Measurements from ENCODE around the gene PPP1R1B. TPM values are rescaled to one million over a fixed set of nuclear protein-coding genes. Genes with fewer than 3 reads are reported as not detected.

PPP1R1B gene
- total RNA-seq, 1 experiment from 2014 or later: not detected

DNA sequence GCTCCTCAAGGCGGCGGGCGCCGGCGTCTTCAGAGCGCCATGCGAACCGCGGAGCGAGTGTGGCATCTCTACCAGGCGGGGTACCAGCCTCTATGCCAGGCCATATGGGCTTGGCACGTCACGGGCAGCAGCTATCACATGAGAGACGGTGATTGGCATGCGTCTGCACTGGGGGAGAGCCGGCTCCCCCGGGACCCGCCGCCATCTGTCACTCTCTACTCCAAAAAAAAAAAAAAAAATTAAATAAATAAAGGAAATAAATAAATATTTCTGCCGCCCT lies 19.0 kb upstream of the PPP1R1B start, which contains the start of gene NEUROD2:
Gene NEUROD2, minus strand, starts transcription at position 70 of the 280 bp plus-strand sequence. CDS start 1,321 bp downstream, outside the sequence.
- Histone ChIP-seq H3K27me3 (peaks cover 60% of the 10 kb centered on the region), H3K9me3 (no peaks in the 10 kb centered on the region), H3K4me3 (peak within 1 kb of the TSS; percentile 9; the same call in 1 of the 2 replicates), H3K36me3 (no peaks in the 10 kb centered on the region)
- no peak for DNase-seq

DNA sequence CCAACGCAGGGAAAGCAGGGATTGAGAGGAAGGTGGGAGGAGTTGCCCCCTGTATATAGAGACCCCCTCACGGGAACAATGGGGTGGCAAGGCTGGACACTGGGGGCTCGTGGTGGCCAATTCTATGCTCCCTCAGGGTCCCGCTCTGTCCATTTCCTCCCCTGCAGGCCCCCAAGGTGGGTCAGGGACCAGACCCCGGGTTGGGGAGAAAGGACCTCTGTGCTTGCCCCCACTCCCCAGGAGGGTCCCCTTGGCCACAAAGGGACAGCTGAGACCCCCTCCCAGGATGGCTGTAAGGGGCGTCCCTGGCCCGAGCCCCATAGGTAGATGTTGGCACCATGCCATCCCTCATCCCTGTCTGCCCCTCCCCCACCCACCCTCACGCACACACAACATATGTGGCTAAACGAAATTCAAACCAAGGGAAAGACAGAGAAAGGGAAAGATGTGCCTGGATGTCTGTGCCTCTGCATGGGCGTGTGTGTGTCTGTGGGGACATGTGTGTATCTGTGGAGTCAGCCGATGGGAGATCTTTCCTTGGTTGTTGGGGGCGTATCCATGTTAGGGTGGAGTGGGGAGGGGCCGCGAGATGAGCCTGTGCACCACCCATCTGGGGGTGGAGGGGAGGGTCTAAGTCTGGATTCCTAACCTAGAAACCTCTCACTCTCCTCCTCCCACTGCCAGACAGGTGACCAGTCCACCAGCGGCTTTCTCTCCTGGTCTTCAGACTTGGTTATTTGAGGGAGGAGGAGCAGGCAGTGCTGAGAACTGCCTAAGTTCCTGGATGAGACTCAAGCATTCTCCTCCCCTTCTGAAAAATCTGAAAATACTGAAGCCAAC lies 18.4 kb upstream of the PPP1R1B start:
- no peak overlapping the region for H3K4me3 ChIP-seq
- H3K27me3 ChIP-seq: peaks cover 54% of the 10 kb centered on the region
- DNase-seq: no peak
- H3K36me3 ChIP-seq: no peaks in the 10 kb centered on the region
- no peaks in the 10 kb centered on the region for H3K9me3 ChIP-seq

DNA sequence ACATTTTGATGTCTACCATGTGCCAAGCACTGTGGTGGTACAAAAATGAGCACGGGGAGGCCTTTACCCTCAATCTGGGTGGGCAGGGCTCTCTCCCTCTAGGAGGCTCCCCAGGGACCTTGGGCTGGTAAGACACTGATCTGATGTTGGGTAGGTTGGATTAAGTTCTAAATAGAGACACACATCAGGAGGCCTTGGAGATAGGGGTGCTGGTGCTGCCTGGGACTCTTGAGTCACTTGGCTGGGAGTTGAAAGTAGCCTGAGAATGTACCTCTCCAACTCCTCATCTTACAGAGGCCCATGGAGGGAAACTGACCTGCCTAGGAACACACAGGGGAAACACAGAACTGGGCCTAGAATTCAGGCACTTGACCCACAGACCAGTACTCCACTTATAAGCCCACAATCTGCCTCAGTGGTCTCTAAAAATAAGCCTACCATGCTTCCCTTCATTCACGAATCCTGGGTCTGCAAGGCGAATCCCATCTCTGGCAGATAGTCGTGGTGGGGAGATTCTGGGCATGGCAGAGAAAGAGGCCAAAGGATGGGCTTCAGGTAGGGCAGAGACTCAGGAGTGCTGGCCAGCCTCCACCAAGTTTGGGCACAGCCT lies 17.2 kb upstream of the PPP1R1B start:
- peaks cover 44% of the 10 kb centered on the region for H3K27me3 ChIP-seq
- no peak for DNase-seq
- no peaks in the 10 kb centered on the region for H3K36me3 ChIP-seq
- H3K4me3 ChIP-seq: no peak overlapping the region
- H3K9me3 ChIP-seq: no peaks in the 10 kb centered on the region

DNA sequence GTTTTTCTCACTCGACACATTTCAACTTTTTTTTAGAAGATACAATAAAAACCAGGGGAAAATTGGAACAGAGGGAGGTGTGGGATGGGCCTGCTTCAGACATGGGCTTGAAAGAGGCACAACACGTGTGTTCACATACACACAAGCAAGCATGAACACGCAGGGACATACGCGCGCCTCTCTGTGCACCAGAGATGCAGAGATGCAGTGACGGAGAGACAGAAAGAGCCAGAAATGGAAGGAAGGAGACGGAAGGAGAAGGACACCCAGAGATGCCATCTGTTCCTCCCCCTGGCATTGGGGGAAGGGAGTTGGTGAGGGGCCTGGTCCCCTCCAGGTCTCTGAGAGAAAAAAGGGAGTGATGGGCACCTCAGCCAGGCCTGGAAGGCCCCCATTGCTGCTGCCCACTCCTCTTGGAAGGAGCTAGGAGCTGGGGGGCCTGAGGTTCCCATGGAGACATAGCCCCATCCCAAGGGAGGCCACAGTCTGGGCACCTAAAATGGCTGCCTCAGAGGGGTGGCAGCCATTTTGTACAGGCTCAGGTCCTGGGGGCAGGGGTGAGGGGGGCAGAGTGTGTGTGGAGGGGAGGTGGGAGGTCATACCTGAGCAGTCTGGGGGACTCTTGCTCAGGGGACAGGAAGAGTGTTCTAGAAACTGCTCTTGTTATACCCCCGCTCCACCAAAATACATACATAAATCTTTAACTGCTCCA lies 15.2 kb upstream of the PPP1R1B start:
- Histone ChIP-seq H3K36me3 (no peaks in the 10 kb centered on the region), H3K27me3 (peaks cover 24% of the 10 kb centered on the region), H3K9me3 (no peaks in the 10 kb centered on the region), H3K4me3 (no peak overlapping the region)
- no peak for DNase-seq

DNA sequence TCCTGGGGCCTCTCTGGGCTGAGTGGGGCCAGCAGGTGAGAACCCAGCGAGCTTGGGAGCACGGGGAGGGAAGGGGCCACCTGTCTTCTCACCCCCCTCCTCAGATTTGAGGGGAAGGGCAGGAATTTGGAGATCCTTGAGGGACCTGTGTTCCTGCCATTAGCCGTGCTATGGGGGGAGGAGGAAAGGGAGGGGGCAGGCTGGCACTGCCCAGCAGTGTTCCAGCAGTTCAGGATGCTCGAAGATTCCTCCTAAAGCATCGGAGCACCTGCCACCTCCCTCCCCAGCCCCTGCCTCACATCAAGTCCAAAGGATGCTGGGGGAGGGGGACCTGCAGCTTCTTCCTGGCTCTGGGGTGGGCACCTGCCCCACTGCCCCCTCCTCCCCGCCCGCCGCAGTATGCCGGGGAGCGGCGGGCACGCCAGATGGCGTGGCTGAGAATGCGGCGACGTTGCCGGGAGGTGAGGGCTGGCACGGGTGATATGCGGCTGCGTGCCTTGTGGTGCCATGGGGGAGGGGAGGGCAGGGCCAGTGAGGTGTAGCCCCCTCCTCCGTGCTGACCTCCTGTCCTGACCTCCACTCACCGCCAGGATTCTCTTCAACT lies 14.4 kb upstream of the PPP1R1B start:
- no peak for DNase-seq
- Histone ChIP-seq H3K9me3 (no peaks in the 10 kb centered on the region), H3K4me3 (no peak overlapping the region), H3K27me3 (peaks cover 16% of the 10 kb centered on the region), H3K36me3 (no peaks in the 10 kb centered on the region)

DNA sequence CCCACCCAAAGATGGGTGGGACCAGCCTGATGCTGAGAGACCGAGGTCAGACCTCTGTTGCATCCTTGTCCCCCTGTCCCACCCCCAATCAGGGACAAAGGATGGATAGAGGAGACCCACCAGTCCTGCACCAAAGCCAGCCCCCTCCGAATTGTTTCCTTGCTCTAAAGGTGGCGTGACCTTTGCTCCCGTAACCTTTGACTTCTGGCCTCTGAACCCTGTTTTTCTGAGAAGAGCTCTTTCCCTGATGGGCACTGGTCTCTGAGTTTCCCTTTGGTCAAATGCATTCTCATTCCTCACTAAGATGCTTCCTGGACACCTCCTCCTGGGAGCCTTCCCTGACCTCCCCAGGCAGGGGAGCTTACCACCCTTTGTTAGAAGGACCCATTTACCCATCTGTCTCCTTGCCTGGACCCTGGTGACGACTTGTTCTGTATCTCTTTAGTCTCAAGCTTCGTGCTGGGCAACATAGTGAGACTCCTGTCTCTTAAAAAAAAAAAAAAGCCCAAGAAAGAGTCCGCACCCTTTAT lies 13.8 kb upstream of the PPP1R1B start:
- H3K36me3 ChIP-seq: no peaks in the 10 kb centered on the region
- peaks cover 10% of the 10 kb centered on the region for H3K27me3 ChIP-seq
- DNase-seq: no peak
- H3K9me3 ChIP-seq: no peaks in the 10 kb centered on the region
- no peak overlapping the region for H3K4me3 ChIP-seq

DNA sequence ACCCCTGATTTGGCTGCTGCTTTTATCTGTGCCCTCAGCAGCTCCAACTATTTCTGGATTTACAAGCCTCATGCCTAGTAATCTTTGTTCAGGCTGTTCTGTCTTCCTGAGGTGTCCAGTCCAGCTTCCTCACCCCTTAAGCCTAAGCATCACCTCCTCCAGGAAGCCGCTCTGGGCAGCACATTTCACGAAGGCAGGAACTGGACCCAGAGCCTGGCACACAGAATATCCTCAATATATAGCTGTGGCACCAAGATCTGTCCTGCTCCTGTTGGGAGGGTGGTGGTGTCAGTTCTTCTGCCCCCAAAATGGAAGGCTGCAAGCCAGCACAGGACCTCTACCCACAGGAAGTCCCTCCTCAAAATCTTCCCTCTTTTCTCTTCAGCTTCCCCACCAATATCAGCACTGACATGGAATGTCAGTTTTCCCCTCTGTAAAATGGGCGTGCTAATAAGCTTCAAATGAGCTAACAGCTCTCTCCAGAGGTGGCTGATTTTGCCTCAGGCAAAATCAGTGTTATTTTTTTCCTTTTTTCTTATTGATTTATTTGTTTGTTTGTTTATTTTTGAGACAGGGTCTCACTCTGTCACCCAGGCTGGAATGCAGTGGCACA lies 12.1 kb upstream of the PPP1R1B start:
- Histone ChIP-seq H3K9me3 (no peaks in the 10 kb centered on the region), H3K27me3 (no peaks in the 10 kb centered on the region), H3K36me3 (no peaks in the 10 kb centered on the region), H3K4me3 (no peak overlapping the region)
- no peak for DNase-seq

DNA sequence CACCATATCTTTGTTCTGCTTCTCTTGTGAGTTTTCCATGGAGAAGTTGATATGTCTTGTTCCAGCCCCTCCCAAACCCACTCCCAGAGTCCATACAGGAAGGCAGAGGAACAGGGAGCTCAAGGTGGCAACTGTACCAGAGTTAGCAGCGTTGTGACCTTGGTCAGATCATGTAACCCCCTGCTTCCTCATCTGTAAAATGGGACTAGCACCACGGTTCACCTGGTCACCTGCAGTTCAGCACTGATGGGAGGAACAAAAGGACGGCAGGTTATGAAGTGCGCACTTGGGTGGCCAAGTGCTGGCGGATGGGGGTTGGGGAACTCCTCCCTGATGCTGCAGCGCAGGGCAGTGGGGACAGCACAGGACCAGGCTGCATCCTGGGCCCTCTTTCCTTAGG lies 11.3 kb upstream of the PPP1R1B start:
- no peaks in the 10 kb centered on the region for H3K27me3 ChIP-seq
- no peaks in the 10 kb centered on the region for H3K9me3 ChIP-seq
- DNase-seq: no peak
- no peaks in the 10 kb centered on the region for H3K36me3 ChIP-seq
- no peak overlapping the region for H3K4me3 ChIP-seq

DNA sequence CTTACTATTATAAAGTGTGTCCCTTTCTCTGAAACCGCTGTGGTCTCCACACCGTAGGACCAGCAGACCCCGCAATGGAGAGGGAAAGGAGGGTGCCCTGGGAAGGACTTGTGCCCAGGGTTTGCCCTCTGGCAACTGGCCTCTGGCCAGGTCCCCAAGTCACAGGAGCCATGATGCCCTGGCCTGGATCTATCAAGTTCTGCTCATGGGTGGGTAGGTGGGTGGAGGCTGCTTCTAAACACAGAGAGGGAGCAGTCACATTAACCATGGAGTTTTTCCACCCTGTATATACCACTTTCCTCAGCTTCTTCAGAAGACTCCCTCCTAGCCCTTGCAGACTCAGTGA lies 9.7 kb upstream of the PPP1R1B start:
- H3K27me3 ChIP-seq: 0 out of 2 replicates have a peak, but pooled peaks cover 3% of the 10 kb centered on the region
- DNase-seq: no peak
- H3K4me3 ChIP-seq: no peak overlapping the region; the same call in 1 of the 2 replicates
- no peaks in the 10 kb centered on the region for H3K36me3 ChIP-seq
- no peaks in the 10 kb centered on the region for H3K9me3 ChIP-seq

DNA sequence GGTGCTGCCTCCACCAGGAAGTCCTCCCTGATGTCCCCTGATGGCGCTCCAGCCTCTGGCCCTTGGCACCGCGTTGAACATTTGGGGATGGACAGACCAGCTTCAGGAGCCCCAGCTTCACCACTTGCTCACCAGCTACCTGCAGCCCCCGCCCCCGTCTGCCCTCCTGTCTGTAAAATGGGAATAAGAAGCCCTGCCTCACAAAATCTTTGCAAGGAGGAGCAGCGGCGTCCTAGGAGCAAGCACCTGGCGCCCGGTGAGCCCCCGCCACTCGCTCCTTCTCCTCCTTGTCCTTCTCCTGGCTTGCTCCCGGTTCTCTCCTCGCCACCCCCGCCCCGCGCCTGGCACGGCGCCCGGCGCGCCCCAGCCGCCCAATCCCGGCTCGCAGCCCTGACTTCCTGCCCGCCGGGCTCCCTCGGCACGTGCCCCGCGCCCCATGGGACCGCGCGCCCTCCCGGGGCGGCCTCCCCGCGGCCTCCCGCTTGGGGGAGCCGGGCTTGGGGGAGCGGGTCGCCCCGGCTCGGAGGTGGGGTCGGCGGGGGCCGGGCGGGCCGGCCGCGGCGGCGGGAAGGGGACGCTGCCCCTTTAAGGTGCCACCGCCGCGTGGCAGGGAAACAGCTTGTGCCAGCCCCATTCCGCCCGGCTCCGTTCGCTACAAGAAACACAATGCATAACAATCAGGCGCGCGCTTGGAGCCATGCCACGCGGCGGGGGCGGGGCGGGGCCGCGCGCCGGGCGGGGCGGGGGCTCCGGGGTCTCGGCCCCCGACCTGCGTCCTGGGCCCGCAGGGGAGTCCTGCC lies 9.1 kb upstream of the PPP1R1B start:
- Histone ChIP-seq H3K27me3 (0 out of 2 replicates have a peak, but pooled peaks cover 3% of the 10 kb centered on the region), H3K9me3 (no peaks in the 10 kb centered on the region), H3K36me3 (no peaks in the 10 kb centered on the region; the same call in 1 of the 2 replicates), H3K4me3 (peak overlapping the region; percentile 52)
- DNase-seq: peak; percentile 84

DNA sequence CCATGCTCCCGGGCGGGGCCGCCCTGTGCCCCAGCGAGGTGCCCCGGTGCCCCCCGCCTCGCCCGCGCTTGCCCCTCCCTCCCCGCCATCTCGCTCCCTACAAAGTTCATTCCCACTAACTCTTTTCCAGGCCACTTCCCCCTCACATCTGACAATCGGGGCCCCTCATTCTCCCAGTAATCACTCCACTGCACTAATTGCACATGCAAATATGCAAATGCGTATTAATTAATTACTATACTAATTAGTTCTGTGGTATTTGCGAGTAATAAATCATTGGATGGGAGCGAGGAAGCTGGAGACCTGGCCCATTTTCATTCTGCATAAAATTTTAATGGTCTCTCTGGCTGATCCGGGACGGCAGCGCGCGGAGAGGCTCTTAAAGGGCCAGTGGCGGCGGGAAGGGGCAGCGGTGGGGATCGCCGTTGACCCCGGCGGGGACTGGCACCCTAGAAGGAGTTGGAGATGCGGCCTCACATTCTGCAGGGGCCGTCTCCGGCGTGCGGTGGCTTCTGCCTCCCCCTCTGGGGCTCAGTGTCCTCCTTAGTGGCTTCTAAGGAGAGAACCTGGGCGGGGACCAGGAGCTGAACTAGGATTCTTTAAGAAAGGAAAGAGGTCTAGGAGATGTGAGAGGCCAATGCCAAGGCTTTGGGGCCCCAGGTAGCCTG lies 8.4 kb upstream of the PPP1R1B start:
- no peak for DNase-seq
- Histone ChIP-seq H3K4me3 (peak overlapping the region; percentile 52), H3K27me3 (0 out of 2 replicates have a peak, but pooled peaks cover 3% of the 10 kb centered on the region), H3K9me3 (no peaks in the 10 kb centered on the region), H3K36me3 (no peaks in the 10 kb centered on the region; the same call in 1 of the 2 replicates)

DNA sequence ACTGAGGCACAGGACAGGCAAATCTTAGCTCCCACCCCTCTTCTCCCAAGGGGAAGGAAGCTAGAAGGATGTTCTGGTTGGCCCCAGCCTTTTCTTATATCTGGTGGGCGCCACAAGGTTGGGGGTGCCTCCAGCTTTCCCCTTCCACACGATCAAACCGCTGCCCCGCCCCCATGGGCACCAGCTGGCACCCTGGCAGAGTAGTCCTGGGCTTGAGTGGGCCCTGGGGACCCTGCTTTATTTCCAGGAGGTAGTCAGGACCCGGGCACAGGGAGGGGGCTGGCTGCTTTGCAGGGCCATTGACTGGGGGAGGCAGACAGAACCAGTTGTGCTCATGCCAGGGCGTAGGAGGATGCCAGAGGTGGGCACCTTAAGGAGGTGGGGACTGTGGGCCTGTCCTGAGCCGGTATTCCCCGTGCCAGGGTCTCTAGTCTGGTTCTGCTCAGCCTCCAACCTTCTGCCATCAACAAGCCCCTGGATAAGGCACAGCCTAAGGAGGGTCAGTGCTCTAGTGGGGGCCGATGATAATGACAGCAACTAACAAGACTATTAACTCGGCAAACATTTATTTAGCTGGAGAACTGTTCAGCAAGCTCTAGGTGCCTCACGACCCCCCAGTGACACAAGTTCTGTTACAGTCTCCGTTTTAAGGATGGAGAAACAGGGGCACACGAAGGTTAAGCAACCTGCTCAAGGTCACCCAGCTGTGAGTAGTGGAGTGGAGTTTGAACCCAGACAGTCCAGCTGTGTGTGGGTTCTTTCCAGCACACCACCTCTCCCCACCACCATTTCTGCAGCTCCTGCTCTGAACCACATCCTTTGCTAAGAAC lies 7.6 kb upstream of the PPP1R1B start:
- Histone ChIP-seq H3K4me3 (no peak overlapping the region; the same call in 1 of the 2 replicates), H3K27me3 (0 out of 2 replicates have a peak, but pooled peaks cover 3% of the 10 kb centered on the region), H3K36me3 (no peaks in the 10 kb centered on the region; the same call in 1 of the 2 replicates), H3K9me3 (no peaks in the 10 kb centered on the region)
- DNase-seq: no peak

DNA sequence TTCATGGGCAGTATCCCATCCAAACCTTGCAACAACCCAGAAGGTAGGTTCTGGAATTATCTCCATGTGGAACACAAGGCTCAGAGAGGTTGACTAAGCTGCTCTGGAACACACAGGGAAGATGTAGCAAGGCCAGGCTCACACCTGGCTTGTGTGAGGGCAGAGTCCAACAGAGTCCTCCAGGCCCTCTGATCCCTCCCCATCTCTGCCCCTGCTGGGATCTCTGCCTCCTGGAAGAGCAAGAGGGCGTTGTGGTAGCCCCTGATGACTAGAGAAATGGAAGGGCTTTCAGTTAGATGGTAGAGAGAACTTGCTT lies 7.0 kb upstream of the PPP1R1B start:
- H3K36me3 ChIP-seq: no peaks in the 10 kb centered on the region; the same call in 1 of the 2 replicates
- no peak overlapping the region for H3K4me3 ChIP-seq
- 0 out of 2 replicates have a peak, but pooled peaks cover 3% of the 10 kb centered on the region for H3K27me3 ChIP-seq
- DNase-seq: no peak
- H3K9me3 ChIP-seq: no peaks in the 10 kb centered on the region

DNA sequence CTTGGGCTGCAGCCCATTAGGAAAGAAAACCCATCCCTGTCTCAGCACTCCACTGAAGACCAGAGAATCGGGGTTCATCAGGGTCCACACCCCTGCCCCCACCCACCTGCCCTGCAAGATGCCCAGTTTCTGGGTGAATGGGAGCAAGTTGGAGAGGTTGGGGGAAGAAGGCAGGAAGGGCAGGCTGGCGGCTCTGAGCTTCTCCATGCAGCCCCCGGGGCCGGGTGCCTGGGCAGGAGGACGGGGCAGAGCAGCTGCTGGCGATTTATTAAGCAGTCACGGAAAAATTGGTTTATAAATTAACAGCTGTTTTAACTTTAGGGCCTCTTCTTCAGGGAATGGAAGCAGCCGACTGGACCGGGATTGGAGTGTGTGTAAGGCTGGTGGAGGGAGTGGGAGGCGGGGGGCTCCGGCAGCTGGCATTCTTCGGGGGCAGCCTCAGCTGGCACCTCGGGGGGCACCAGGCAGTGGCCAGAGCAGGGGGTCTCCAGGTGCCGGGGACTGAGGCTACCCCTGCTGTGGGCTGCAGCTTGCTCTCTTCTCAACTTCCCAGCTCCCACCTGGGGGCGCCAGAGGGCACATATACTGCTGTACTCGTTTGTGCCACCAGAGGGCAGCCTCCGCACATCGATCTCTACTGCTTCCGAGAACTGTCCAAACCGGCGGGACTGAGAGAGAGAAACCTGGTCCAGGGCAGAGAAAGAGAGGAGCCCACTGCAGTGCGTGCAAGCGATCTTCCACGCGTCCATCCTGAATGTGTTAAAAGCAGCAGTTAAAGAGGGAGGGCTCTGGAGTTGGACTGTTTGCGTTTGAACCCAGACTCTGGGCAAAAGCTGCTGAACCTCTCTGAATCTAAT lies 5.0 kb upstream of the PPP1R1B start:
- peaks cover 5% of the 10 kb centered on the region; the same call in 1 of the 2 replicates for H3K27me3 ChIP-seq
- no peaks in the 10 kb centered on the region for H3K9me3 ChIP-seq
- H3K36me3 ChIP-seq: no peaks in the 10 kb centered on the region; the same call in 1 of the 2 replicates
- DNase-seq: peak; percentile 74
- no peak overlapping the region for H3K4me3 ChIP-seq
